VCaP (cell line): ENCODE results near the gene CDH13.

Experiments
- H3K27ac ChIP-seq: fragments of 450-650 bp; 2 replicates; pipeline ENCODE4 v1.5.1; 2017
- TF ChIP-seq, protein P1 (sequence below): fragments of 450-650 bp; conservative IDR thresholded peaks from 2 replicates; pipeline ENCODE4 v1.5.1; 2017; ENCODE audit warnings: mild to moderate bottlenecking, moderate library complexity

The CDH13 gene

GRCh38 chr16:83456934-83457333, 830.2 kb downstream of the CDH13 start:
- no peak overlapping the region for H3K27ac ChIP-seq
- TF ChIP-seq, protein P1, sequence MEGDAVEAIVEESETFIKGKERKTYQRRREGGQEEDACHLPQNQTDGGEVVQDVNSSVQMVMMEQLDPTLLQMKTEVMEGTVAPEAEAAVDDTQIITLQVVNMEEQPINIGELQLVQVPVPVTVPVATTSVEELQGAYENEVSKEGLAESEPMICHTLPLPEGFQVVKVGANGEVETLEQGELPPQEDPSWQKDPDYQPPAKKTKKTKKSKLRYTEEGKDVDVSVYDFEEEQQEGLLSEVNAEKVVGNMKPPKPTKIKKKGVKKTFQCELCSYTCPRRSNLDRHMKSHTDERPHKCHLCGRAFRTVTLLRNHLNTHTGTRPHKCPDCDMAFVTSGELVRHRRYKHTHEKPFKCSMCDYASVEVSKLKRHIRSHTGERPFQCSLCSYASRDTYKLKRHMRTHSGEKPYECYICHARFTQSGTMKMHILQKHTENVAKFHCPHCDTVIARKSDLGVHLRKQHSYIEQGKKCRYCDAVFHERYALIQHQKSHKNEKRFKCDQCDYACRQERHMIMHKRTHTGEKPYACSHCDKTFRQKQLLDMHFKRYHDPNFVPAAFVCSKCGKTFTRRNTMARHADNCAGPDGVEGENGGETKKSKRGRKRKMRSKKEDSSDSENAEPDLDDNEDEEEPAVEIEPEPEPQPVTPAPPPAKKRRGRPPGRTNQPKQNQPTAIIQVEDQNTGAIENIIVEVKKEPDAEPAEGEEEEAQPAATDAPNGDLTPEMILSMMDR, result no peak

DNA sequence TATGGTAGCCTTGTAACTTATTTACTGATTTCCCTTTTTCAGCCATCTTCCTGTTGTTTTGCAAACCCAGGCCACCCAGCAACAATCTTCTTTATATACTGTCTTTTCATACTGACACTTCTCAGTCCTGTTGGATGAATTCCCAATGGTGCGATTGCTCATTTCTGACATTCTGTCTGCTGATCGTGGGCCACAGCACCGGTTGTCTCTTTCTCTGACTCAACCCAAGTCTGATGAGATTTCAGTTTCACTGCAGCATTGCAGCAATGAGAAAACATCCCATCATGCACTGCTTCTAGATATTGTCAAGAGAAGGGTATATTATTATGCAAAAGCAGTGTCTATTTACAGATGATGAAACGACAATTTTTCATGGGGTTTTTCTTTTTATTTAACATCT, 831.8 kb downstream of the CDH13 start:
- TF ChIP-seq, protein P1, result no peak
- H3K27ac ChIP-seq, result no peak overlapping the region

GRCh38 chr16:83464991-83465390, 838.2 kb downstream of the CDH13 start:
- TF ChIP-seq, protein P1, result no peak
- H3K27ac ChIP-seq, result no peak overlapping the region

- H3K27ac ChIP-seq, result no peak overlapping the region
- TF ChIP-seq, protein P1, result no peak
Measured at GRCh38 chr16:83470416-83470815, 843.6 kb downstream of the CDH13 start.

GRCh38 chr16:83472776-83473501, 846.2 kb downstream of the CDH13 start:
- H3K27ac ChIP-seq, result no peak overlapping the region
- TF ChIP-seq, protein P1, result no peak

DNA sequence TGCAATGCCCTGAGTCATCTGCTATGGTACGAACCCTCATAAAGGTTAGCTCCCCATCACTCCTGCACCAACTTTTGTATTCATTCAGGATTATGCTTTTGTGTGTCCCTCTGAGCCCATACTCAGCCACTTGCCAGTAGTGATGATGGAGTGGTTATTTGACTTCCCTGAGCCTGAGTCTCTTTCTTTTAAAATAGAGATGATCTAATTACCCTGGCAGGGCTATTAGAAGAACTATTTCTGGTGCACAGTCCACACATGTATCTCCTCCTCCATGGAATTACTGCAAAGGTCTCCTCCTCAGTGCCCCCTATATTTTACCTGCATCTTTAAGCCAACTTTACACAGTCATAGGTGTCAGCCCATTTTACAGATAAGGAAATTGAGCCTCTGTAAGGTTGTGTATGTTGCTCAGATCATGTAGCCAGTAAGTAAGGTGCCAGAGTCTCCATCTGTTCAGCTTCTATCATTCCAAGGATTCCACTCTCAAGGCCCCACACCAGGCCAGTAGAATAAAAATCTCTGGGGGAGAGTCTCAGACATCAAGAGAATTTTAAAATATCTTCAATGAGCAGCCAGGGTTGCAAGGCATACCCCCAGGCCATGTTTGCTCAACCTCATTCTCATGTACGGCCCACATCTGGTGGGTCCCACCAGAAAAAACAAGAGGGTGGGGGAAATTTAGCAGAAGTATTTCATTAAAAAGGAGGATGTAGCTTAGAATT, 847.3 kb downstream of the CDH13 start:
- no peak overlapping the region for H3K27ac ChIP-seq
- TF ChIP-seq, protein P1, result no peak

DNA sequence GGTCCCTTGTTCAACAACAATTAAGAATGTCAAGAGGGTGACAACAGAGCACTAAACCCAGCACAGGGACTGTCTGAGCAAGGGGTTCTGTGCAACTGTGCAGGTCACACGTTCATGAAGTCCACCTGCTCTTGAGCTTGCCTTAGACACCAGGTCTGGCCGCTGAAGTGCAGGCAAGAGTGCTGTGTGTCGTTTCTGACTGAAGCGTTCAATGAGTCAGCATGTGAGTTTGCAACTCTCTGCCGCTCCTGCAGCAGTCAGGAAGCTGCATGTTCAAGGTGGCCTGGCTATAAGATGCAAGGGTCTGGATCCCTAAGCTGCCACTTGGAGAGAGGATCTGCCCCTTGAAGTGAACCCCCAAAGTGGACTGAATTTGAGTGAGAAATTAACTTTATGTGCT, 848.3 kb downstream of the CDH13 start:
- H3K27ac ChIP-seq, result no peak overlapping the region
- TF ChIP-seq, protein P1, result no peak
